Astrocyte (in vitro differentiated cells and primary cell): ENCODE data around the gene CASKIN2.

Experiments used
- CTCF ChIP-seq: IDR thresholded peaks from 2 replicates; pipeline ENCODE4 v1.5.1; 2011; ENCODE audit warnings: low read depth, mild to moderate bottlenecking, inconsistent platforms, low read length, moderate library complexity; ENCODE audit not compliant: insufficient read depth
- EZH2 ChIP-seq: IDR thresholded peaks from 2 replicates; pipeline ENCODE4 v1.6.1; 2012; ENCODE audit warnings: mild to moderate bottlenecking, low read length, inconsistent platforms; ENCODE audit not compliant: insufficient read depth

GRCh38 chr17:75498726-75499213 lies 16.6 kb downstream of the CASKIN2 start:
- TF ChIP-seq EZH2 (no peak), CTCF (no peak)
